DMS153 treated with DMSO at 0.1 percent for 48 hours (cell line): Measurements from ENCODE around the gene RGL3.
"Not testable (repeated sequence)": the region's sequence is repeated elsewhere in the genome, so short reads cannot be mapped to it uniquely, and the experiment has no call there.

Experiments
- DNase-seq: peaks from one replicate; lab custom pipeline; 2025; ENCODE audit not compliant: unreplicated experiment; lab: John Stamatoyannopoulos, UW

RGL3 gene

GRCh38 chr19:11421371-11422098, 2.4 kb upstream of the RGL3 start:
- peak; percentile 50 for DNase-seq

GRCh38 chr19:11420429-11421370, 1.6 kb upstream of the RGL3 start:
- peak; percentile 10 for DNase-seq

- DNase-seq, result peak; percentile 61
Observed at GRCh38 chr19:11418094-11418548, 993 bp downstream of the RGL3 start.

DNA sequence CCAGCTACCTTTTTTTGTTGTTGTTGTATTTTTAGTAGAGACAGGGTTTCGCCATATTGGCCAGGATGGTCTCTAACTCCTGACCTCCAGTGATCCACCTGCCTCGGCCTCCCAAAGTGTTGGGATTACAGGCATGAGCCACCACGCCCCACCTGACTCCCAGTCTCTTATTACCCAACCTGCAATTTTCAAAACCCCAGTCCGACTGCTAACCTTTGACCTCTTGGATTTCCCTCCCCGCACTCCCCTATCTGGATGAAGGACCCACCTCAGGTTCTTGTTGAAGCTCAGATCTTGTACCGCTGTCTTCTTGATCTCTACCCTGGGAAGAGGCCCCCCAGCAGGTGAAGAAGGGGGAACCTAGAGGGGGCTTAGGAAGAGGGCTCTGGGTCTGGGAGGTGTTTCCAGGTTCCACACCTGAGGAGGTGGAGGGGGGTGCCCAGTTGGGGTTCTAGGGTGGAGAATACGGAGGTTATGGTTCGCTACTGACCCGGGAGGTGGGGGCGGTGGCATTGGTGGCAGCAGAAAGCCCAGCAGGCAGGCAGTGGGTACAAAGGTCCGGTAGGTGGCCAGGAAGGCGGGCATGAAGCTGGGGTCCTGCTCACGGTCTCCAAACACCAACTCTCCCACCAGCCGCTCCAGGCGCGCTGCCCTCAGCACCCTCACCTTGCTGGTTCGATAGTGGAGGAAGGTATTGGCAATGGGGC, 2.6 kb downstream of the RGL3 start:
- DNase-seq, result no peak

GRCh38 chr19:11414544-11414943, 4.6 kb downstream of the RGL3 start:
- no peak for DNase-seq

- no peak for DNase-seq
Observed at GRCh38 chr19:11410682-11411081, 8.4 kb downstream of the RGL3 start.

DNA sequence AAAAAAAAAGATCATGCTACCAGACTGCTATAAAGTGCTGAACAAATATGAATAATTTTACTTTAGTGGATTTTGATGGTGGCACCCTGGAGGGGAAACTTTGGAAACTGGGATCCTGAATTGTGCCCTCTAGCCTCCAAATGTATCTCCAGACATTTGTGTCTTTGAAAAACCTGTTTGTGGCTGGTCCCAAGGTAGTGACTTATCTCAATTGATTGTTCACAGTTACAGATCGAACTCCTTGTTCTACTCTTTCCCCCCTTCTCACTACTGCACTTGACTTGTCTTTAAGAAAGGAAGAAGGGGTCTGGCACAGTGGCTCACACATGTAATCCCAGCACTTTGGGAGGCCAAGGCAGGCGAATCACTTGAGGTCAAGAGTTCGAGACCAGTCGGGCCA, 10.5 kb downstream of the RGL3 start:
- no peak for DNase-seq

DNA sequence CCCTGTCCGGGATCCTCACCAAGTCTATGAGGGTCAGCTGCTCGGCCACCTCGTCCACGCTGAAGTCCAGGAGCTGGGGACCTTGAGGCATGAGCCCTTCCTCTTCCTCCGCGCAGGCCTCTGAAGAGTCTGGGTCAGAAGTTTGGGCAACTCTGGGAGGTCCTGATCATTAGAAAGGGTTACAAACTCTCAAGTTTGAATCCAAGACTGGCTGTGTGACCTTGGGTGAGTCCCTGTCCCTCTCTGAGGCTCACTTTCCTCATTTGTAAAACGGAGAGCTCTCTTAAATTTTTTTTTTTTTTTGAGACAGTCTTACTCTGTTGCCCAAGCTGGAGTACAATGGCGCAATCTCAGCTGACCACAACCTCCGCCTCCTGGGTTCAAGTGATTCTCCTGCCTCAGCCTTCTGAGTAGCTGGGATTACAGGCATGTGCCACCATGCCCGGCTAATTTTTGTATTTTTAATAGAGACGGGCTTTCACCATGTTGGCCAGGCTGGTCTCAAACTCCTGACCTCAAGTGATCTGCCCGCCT, 12.3 kb downstream of the RGL3 start:
- DNase-seq, result not testable (repeated sequence)

- DNase-seq, result no peak
Observed at GRCh38 chr19:11405846-11406643, 13.1 kb downstream of the RGL3 start.

- no peak for DNase-seq
Observed at GRCh38 chr19:11404588-11405222, 14.4 kb downstream of the RGL3 start.

DNA sequence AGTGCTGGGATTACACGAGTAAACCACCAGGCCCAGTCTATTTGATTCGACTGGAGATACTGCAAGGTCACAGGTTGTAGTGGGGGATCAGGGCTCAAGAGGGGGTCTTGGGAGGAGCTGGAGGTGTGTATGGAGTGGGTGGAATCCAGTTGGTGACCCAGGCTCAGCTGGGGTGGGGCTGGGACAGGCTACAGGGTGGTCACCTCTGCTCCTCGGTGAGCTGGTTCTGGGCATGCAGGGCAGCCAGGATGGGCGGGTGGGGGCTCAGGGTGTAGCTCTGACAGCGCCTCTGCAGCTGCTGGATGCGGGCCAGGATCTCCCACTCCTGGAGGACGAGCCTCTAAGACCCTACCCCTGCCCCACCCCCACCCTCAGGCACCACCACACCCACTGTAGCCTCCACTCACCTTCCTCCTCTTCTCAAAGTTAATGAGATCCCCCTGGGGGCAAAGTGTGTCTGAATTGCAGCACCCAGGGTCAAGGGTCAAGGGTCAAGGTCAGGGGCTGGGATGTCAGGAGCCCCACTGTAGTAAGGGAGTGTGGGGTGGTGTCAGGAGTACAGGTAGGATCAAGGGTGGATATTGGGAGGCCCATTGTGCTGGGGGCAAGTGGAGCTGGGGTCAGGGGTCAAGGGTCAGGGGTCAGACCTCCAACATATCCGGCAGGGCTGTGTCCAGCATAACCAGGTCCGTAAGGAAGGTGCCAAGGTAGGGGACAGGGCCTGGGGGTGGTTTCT, 17.1 kb downstream of the RGL3 start:
- no peak for DNase-seq

DNA sequence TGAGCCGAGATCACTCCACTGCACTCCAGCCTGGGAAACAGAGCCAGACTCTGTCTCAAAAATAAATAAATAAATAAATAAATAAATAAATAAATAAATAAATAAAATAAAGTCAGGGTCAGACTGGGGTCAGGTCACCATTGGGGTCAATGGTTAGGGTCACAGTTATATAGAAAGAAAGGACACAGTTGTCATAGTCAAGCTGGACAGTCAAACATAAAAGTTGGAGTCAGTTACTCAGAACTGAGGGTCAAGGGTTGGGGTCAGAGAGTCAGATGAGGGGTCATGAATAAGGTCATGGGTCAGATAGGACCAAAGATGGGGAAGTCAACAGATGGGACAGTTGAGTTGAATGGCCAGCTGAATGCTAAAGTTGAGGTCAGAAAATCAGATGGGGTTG, 18.3 kb downstream of the RGL3 start:
- no peak for DNase-seq

DNA sequence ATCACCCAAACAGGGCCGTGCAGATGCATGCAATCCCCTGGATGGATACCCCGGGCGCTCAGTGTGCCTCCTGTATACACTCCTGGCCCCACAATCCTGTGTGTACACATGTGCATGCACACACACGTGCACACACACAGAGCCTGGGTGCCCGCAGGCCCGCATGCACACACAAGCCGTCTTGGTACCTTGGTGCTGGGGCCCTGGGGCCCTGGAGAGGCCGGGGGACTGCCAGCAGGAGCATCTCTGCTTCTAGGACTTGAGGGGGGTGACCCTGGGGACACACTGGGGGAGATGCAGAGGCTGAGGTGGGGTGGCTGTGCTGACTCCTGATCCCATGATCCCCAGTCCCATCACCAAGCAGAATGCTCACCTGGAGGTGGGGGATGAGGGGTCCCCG, 19.4 kb downstream of the RGL3 start:
- no peak for DNase-seq

DNA sequence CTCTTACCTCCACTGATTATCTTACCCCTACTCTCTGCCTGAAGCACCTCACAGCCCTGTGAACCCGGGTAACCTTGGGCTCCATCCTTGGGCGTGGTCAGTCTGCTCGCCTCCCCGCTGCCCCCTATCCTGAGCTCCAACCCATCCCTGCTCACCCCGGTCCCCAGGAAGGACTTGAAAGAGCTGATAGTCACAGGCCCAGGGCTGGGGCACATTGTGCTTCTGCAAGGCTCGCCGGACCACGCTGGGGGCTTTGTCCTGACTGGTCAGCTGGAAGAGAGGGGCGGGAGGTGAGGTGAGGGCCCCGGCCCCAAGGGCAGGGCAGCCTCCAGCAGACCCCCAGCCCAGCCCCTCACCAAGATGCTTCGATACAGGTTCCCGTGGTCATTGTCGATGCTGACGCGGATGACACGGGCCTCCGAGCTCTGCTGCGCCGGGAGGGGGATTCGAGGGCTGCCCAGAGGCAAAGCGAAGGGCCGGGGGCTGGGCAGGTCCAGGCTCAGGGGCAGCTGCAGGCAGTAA, 22.0 kb downstream of the RGL3 start:
- no peak for DNase-seq

DNA sequence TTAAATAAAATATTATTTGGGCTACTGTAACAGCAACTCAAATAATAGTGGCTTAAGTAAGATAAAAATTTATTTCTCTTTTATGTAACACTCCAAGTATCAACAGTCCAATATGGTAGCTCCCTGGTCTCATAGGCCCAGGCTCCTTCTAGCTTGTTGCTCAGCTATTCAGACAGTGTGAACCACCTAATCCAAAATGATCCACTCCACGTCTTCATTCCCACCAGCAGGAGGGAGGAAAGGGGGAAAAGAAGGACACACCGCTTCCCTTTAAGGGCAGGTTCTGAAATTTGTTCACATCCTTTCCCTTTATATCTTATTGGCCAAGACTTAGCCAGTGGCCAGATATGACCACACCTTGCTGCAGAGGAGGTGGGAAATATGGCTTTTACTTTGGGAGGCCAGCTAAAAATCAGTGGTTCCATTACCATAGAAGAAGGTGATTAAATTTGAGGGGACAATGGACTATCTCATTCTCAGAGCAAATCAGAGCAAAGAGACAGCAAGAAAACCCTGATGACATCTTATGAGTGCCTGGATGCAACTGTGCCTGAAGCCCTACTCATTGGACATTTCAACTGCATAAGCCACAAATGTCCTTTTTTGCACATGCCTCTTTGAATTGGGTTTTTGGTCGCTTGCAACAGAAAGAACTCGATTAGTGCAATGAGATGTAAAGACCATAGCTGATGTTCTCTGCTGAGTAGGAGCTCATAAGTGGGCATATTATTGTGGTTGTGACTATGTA, 28.0 kb downstream of the RGL3 start:
- no peak for DNase-seq

- DNase-seq, result no peak
Observed at GRCh38 chr19:11390359-11390758, 28.8 kb downstream of the RGL3 start.

DNA sequence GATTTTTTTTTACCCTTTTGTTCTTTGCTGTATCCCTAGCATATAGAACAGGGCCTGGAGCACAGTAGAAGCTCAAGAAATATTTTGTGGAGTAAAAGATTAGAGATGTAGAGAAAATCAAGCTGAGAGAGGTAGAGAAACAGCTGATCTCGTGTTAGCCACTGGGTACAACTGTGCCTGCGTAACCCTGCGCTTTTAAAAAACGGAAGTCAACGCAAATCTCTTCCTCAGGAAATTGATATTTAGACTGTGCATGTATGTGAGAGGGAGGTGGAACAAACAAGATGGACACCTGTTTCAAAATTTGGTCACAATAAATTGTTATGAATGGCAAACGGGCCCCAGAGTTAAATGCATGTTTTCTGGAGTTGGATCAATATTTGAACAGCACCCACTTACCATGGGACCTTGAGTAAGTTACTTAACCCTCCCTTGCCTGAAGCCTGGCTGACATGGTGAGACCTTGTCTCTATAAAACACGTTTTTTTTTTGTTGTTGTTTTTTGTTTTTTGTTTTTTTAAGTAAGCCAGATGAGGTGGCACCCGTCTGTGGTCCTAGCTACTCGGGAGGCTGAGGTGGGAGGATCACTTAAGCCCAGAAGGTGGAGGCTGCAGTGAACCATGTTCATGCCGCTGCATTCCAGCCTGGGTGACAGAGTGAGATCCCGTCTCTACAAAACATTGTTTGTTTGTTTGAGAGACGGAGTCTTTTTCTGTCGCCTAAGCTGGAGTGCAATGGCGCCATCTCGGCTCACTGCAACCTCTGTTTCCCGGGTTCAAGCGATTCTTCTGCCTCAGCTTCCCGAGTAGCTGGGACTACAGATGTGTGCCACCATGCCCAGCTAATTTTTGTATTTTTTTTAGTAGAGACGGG, 31.7 kb downstream of the RGL3 start:
- peak; percentile 42 for DNase-seq
